ENCODE results near the gene JADE2.

- no peak for TF ChIP-seq POLR2AphosphoS5 (IDR thresholded peaks at IDR 0.05; ENCODE audit: insufficient read depth, low read depth, low read length)
- TF ChIP-seq EZH2 (IDR thresholded peaks at IDR 0.05; ENCODE audit: borderline replicate concordance, low read depth, low read length, severe bottlenecking), result no peak
- TF ChIP-seq CTCF (IDR thresholded peaks at IDR 0.05; ENCODE audit: extremely low read depth in 1 of 2, insufficient read depth in 1 of 2, low read depth in 1 of 2, low read length in 2 of 2), result no peak
- TF ChIP-seq POLR2A (IDR thresholded peaks at IDR 0.05; ENCODE audit: low read depth, low read length), result no peak
Observed at GRCh38 chr5:134506054-134507039, 19.1 kb upstream of the JADE2 start.
